ENCODE measurements around the gene CPM. TPM values are rescaled to one million over a fixed set of nuclear protein-coding genes. Genes with fewer than 3 reads are reported as not detected.
A peak's percentile ranks its signal among the peaks of the same experiment; 100 is the strongest.
"Not testable (repeated sequence)": the region's sequence is repeated elsewhere in the genome, so short reads cannot be mapped to it uniquely, and the experiment has no call there.

CPM gene
- total and polyA plus RNA-seq, 9 donors = 21.3 to 64.6 (median 37.9) TPM

DNA sequence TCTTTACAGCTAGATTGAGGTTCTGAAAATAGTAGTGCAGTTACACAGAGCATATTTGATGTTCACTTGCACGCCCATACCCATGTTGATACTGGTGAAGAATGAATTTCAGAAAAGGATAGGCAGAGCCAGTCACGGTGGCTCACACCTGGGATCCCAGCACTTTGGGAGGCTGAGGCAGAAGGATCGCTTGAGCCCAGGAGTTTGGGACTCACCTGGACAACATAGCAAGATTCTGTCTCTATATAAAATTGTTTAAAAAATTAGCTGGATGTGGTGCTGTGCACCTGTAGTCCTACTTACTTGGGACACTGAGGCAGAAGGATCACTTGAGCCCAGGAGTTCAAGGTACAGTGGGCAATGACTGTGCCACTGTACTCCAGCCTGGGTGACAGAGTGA lies 68.4 kb downstream of the CPM start:
- 93 to 94% (median 93%) methylated on average over 3 of the region's 3 CpGs for WGBS, 3 donors
- DNase-seq = no peak
- H3K4me3 ChIP-seq = no peak overlapping the region
- H3K27me3 ChIP-seq = no peaks in the 10 kb centered on the region
- intact Hi-C loops (cut with DNase I) = loop anchor here in 3 of 4 donors (5.0 to 10.0 kb wide), 3 partner anchors 200 to 290 kb away; no protein-coding TSS in a partner anchor
- no peaks in the 10 kb centered on the region for H3K9me3 ChIP-seq
- no peaks in the 10 kb centered on the region for H3K36me3 ChIP-seq
- H3K27ac ChIP-seq = no peak overlapping the region
- TF ChIP-seq, protein P1, sequence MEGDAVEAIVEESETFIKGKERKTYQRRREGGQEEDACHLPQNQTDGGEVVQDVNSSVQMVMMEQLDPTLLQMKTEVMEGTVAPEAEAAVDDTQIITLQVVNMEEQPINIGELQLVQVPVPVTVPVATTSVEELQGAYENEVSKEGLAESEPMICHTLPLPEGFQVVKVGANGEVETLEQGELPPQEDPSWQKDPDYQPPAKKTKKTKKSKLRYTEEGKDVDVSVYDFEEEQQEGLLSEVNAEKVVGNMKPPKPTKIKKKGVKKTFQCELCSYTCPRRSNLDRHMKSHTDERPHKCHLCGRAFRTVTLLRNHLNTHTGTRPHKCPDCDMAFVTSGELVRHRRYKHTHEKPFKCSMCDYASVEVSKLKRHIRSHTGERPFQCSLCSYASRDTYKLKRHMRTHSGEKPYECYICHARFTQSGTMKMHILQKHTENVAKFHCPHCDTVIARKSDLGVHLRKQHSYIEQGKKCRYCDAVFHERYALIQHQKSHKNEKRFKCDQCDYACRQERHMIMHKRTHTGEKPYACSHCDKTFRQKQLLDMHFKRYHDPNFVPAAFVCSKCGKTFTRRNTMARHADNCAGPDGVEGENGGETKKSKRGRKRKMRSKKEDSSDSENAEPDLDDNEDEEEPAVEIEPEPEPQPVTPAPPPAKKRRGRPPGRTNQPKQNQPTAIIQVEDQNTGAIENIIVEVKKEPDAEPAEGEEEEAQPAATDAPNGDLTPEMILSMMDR (IDR thresholded peaks at IDR 0.05) = no peak
- no peak for TF ChIP-seq POLR2A (IDR thresholded peaks at IDR 0.05)
- no peak for TF ChIP-seq EP300 (IDR thresholded peaks at IDR 0.05)
- H3K4me1 ChIP-seq (ENCODE audit: insufficient read depth) = peaks cover 1% of the 10 kb centered on the region

DNA sequence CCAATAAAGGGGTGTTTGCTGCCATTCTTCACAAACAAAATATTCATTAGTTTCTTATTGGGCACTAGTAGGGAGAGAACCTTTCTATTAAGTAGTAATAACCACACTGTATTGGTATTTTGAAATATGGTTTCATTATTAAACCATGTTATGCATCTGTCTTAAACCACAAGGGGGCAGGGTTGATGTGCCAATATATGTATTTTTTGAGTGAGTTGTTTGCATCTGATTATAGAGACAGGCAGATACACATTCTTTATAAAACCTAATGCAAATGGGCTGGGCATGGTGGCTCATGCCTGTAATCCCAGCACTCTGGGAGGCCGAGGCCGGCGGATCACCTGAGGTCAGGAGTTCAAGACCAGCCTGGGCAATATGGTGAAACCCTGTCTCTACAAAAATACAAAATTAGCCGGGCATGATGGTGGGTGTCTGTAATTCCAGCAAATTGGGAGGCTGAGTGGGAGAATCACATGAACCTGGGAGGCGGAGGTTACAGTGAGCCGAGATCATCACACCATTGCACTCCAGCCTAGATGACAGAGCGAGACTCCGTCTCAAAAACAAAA lies 69.0 kb downstream of the CPM start:
- TF ChIP-seq, protein P1 (IDR thresholded peaks at IDR 0.05) = peak; percentile 10 to 61 (median 57)
- not testable (repeated sequence) for H3K27ac ChIP-seq; DNase-seq; H3K27me3 ChIP-seq; H3K4me1 ChIP-seq (ENCODE audit: insufficient read depth); H3K36me3 ChIP-seq; H3K9me3 ChIP-seq; H3K4me3 ChIP-seq
- 76 to 85% (median 76%) methylated on average over 8 of the region's 8 CpGs for WGBS, 3 donors
- intact Hi-C loops (cut with DNase I) = loop anchor here in 2 of 4 donors (10.0 kb wide), 2 partner anchors 201 to 291 kb away; no protein-coding TSS in a partner anchor

DNA sequence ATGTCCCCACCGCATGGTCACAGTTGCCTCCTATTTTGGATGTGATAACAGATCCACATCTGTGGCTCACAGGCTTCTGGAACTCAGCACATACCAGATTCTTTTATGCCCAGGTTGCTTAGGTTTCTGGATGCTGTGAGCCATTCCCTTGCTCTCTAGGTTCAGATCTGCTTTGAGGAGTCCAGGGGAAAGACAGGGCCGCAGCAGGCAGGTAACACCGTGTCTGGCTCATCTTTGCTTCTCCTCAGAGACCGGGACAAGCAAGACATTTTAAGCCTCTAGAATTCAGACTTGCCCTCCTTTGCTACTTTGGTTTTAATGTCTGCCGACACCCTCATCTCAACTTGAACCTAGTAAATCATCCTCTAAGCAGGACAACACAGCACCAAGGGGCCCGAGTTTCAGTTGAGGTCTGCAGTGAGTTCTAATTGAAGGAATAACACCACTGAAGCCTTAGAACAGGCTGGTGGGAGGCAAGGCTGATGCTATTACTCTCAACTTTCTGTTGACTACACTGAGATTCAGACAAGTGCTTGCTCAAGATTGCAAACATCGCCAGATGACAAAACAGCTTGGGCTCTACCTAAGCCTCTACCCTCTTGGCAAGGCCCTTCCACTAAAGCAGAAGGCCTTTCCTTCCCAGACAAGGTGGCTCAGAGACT lies 69.7 kb downstream of the CPM start:
- H3K4me1 ChIP-seq (ENCODE audit: insufficient read depth) = peaks cover 1% of the 10 kb centered on the region
- intact Hi-C loops (cut with DNase I) = loop anchor here in 2 of 4 donors (10.0 kb wide), 2 partner anchors 202 to 292 kb away; no protein-coding TSS in a partner anchor
- no peaks in the 10 kb centered on the region for H3K9me3 ChIP-seq
- no peak for DNase-seq
- H3K36me3 ChIP-seq = no peaks in the 10 kb centered on the region
- no peak overlapping the region for H3K27ac ChIP-seq
- no peak overlapping the region for H3K4me3 ChIP-seq
- TF ChIP-seq, protein P1 (IDR thresholded peaks at IDR 0.05) = no peak
- no peak for TF ChIP-seq POLR2A (IDR thresholded peaks at IDR 0.05)
- no peak for TF ChIP-seq EP300 (IDR thresholded peaks at IDR 0.05)
- H3K27me3 ChIP-seq = no peaks in the 10 kb centered on the region
- 68 to 78% (median 71%) methylated on average over 7 of the region's 7 CpGs for WGBS, 3 donors

DNA sequence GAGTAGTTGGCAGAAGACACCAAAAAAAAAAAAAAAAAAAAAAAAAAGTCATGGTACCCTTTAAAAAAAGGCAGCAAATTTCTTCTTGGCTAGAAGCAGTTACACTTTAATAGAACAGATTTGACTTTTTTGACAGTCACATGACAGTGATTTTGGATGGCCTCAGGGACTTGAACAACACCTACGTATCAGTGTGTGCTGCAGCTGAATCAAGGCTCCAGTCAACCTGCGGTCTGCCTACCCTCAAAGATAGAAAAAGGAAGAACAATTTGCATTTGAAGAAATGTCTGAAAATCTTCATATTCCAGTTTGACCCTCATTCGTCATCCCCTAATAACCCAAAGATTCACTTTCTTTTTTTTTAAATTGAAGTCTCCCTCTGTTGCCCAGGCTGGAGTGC lies 71.1 kb downstream of the CPM start:
- H3K27me3 ChIP-seq = no peaks in the 10 kb centered on the region
- no peak for DNase-seq
- H3K4me1 ChIP-seq (ENCODE audit: insufficient read depth) = no peaks in the 10 kb centered on the region
- intact Hi-C loops (cut with DNase I) = loop anchor here in 2 of 4 donors (10.0 kb wide), 2 partner anchors 203 to 293 kb away; no protein-coding TSS in a partner anchor
- no peaks in the 10 kb centered on the region for H3K9me3 ChIP-seq
- no peak overlapping the region for H3K27ac ChIP-seq
- TF ChIP-seq EP300 (IDR thresholded peaks at IDR 0.05) (no peak), POLR2A (IDR thresholded peaks at IDR 0.05) (no peak)
- TF ChIP-seq, protein P1 (IDR thresholded peaks at IDR 0.05) = no peak
- no peak overlapping the region for H3K4me3 ChIP-seq
- WGBS, 3 donors = 88 to 96% (median 93%) methylated on average over 3 of the region's 3 CpGs
- H3K36me3 ChIP-seq = no peaks in the 10 kb centered on the region
